ENCODE measurements around the gene DDX17. TPM values are rescaled to one million over a fixed set of nuclear protein-coding genes. Genes with fewer than 3 reads are reported as not detected.
A peak's percentile ranks its signal among the peaks of the same experiment; 100 is the strongest.

DDX17 gene
- total RNA-seq, 1 experiment from 2014 or later: 343 TPM

- no peak overlapping the region for H3K4me3 ChIP-seq (ENCODE audit: low read depth, low read length, poor library complexity, severe bottlenecking)
- peaks cover 19% of the 10 kb centered on the region for H3K4me1 ChIP-seq (ENCODE audit: insufficient read depth, low read length, poor library complexity, severe bottlenecking)
- no peaks in the 10 kb centered on the region for H3K36me3 ChIP-seq (ENCODE audit: insufficient read depth, low read length, poor library complexity, severe bottlenecking)
- CTCF ChIA-PET: interaction anchor here (0.6 kb wide), 1 partner anchor 761 kb away, joined by 4 read pairs; no protein-coding TSS in a partner anchor
- no TSS peak for BruUV-seq (replicated peaks)
- intact Hi-C loops (cut with micrococcal nuclease; ENCODE audit: unreplicated experiment): no loop called here
- TF ChIP-seq EZH2 (IDR thresholded peaks at IDR 0.05; ENCODE audit: borderline replicate concordance, low read depth, low read length, poor library complexity, severe bottlenecking) (no peak), CTCF (conservative IDR thresholded peaks at IDR 0.05; ENCODE audit: low read depth, low read length) (no peak)
- H3K27ac ChIP-seq (ENCODE audit: low read depth, low read length, poor library complexity, severe bottlenecking): no peak overlapping the region
- POLR2A ChIA-PET (ENCODE audit: low non-redundant PET): interaction anchor here (0.6 kb wide), 1 partner anchor 18 kb away, joined by 5 read pairs; no protein-coding TSS in a partner anchor
- peaks cover 8% of the 10 kb centered on the region for H3K27me3 ChIP-seq (replicated peaks; ENCODE audit: insufficient read depth, low read depth, low read length, poor library complexity)
- H3K9me3 ChIP-seq (ENCODE audit: low read depth, low read length, poor library complexity, severe bottlenecking): no peaks in the 10 kb centered on the region
- DNase-seq (ENCODE audit: low spot score): no peak
Measured at GRCh38 chr22:38456841-38457699, 49.0 kb downstream of the DDX17 start.

GRCh38 chr22:38456272-38456835, 49.8 kb downstream of the DDX17 start:
- TF ChIP-seq EZH2 (IDR thresholded peaks at IDR 0.05; ENCODE audit: borderline replicate concordance, low read depth, low read length, poor library complexity, severe bottlenecking): no peak
- no peak for TF ChIP-seq CTCF (conservative IDR thresholded peaks at IDR 0.05; ENCODE audit: low read depth, low read length)
- no peak for DNase-seq (ENCODE audit: low spot score)
- CTCF ChIA-PET: no interaction called here
- H3K36me3 ChIP-seq (ENCODE audit: insufficient read depth, low read length, poor library complexity, severe bottlenecking): no peaks in the 10 kb centered on the region
- H3K9me3 ChIP-seq (ENCODE audit: low read depth, low read length, poor library complexity, severe bottlenecking): no peaks in the 10 kb centered on the region
- H3K27ac ChIP-seq (ENCODE audit: low read depth, low read length, poor library complexity, severe bottlenecking): no peak overlapping the region
- peaks cover 15% of the 10 kb centered on the region for H3K4me1 ChIP-seq (ENCODE audit: insufficient read depth, low read length, poor library complexity, severe bottlenecking)
- no TSS peak for BruUV-seq (replicated peaks)
- POLR2A ChIA-PET (ENCODE audit: low non-redundant PET): no interaction called here
- intact Hi-C loops (cut with micrococcal nuclease; ENCODE audit: unreplicated experiment): no loop called here
- H3K4me3 ChIP-seq (ENCODE audit: low read depth, low read length, poor library complexity, severe bottlenecking): peak overlapping the region; percentile 58
- H3K27me3 ChIP-seq (replicated peaks; ENCODE audit: insufficient read depth, low read depth, low read length, poor library complexity): peaks cover 8% of the 10 kb centered on the region

GRCh38 chr22:38455530-38456271, 50.4 kb downstream of the DDX17 start:
- BruUV-seq (replicated peaks): no TSS peak
- Histone ChIP-seq H3K4me3 (ENCODE audit: low read depth, low read length, poor library complexity, severe bottlenecking) (peak overlapping the region; percentile 58), H3K4me1 (ENCODE audit: insufficient read depth, low read length, poor library complexity, severe bottlenecking) (peaks cover 10% of the 10 kb centered on the region), H3K27me3 (replicated peaks; ENCODE audit: insufficient read depth, low read depth, low read length, poor library complexity) (peaks cover 8% of the 10 kb centered on the region), H3K27ac (ENCODE audit: low read depth, low read length, poor library complexity, severe bottlenecking) (no peak overlapping the region), H3K36me3 (ENCODE audit: insufficient read depth, low read length, poor library complexity, severe bottlenecking) (no peaks in the 10 kb centered on the region), H3K9me3 (ENCODE audit: low read depth, low read length, poor library complexity, severe bottlenecking) (no peaks in the 10 kb centered on the region)
- ChIA-PET POLR2A (ENCODE audit: low non-redundant PET) (no interaction called here), CTCF (no interaction called here)
- no peak for TF ChIP-seq EZH2 (IDR thresholded peaks at IDR 0.05; ENCODE audit: borderline replicate concordance, low read depth, low read length, poor library complexity, severe bottlenecking)
- no peak for TF ChIP-seq CTCF (conservative IDR thresholded peaks at IDR 0.05; ENCODE audit: low read depth, low read length)
- peak; percentile 69 for DNase-seq (ENCODE audit: low spot score)
- intact Hi-C loops (cut with micrococcal nuclease; ENCODE audit: unreplicated experiment): no loop called here
